Right ventricle myocardium inferior (tissue), 1 donor: ENCODE measurements around the gene SDC3. TPM values are rescaled to one million over a fixed set of nuclear protein-coding genes. Genes with fewer than 3 reads are reported as not detected.
A peak's percentile ranks its signal among the peaks of the same experiment; 100 is the strongest.
"Not testable (repeated sequence)": the region's sequence is repeated elsewhere in the genome, so short reads cannot be mapped to it uniquely, and the experiment has no call there.

Experiments used
- ATAC-seq: fragments of 200-7000 bp; cut with Tn5 transposase; one replicate; pipeline ENCODE4 v1.9.1; 2020; ENCODE audit warnings: mild to moderate bottlenecking, moderate library complexity
- DNase-seq: peaks from one replicate; pipeline ENCODE4 v3.0.0; 2021; ENCODE audit errors: missing footprints
- intact Hi-C: fragments of 100-400 bp; cut with DNase I; formaldehyde crosslinking; loops from one replicate; pipeline ENCODE4 v1.11.0; 2022
- total RNA-seq: library from RNA; stranded (reverse); fragmentation: NEBNext Ultra II Directional; extraction: Animal tissue kit (Norgen Biotek cat#: 25700); gene quantifications from one replicate; pipeline ENCODE4 v1.2.1, GENCODE V29; 2021
- donor health status: DM: no; HTN: yes; CAD: no; lungs with severe emphysema.

Gene SDC3
- total RNA-seq, 1 donor from 2014 or later: 28.5 TPM

- no peak for ATAC-seq
- DNase-seq: no peak
- intact Hi-C loops: no loop called here
Observed at GRCh38 chr1:30870035-30870434, 38.5 kb downstream of the SDC3 start.

GRCh38 chr1:30868833-30869435 lies 39.6 kb downstream of the SDC3 start:
- ATAC-seq (no peak), DNase-seq (no peak)

GRCh38 chr1:30868057-30868456 lies 40.5 kb downstream of the SDC3 start:
- DNase-seq, ATAC-seq, intact Hi-C loops: not testable (repeated sequence)

More at GRCh38 chr1:30868833-30869435, 39.6 kb downstream of the SDC3 start:
- intact Hi-C loops: no loop called here

GRCh38 chr1:30867537-30867936 lies 41.0 kb downstream of the SDC3 start:
- no peak for DNase-seq
- intact Hi-C loops: no loop called here
- ATAC-seq: no peak

- intact Hi-C loops: no loop called here
- no peak for DNase-seq
Observed at GRCh38 chr1:30866594-30866993, 42.0 kb downstream of the SDC3 start.

GRCh38 chr1:30864681-30865080 lies 43.9 kb downstream of the SDC3 start:
- intact Hi-C loops: no loop called here
- DNase-seq: no peak
- peak; percentile 49 for ATAC-seq

More at GRCh38 chr1:30866594-30866993, 42.0 kb downstream of the SDC3 start:
- ATAC-seq: no peak

GRCh38 chr1:30863858-30864604 lies 44.5 kb downstream of the SDC3 start:
- ATAC-seq: no peak
- no peak for DNase-seq
- intact Hi-C loops: no loop called here

- DNase-seq (no peak), ATAC-seq (no peak)
- intact Hi-C loops: no loop called here
Observed at GRCh38 chr1:30860320-30860652, 48.3 kb downstream of the SDC3 start.

- no peak for ATAC-seq
- no peak for DNase-seq
- intact Hi-C loops: no loop called here
Observed at GRCh38 chr1:30857964-30858363, 50.6 kb downstream of the SDC3 start.

- DNase-seq (no peak), ATAC-seq (no peak)
- intact Hi-C loops: no loop called here
Observed at GRCh38 chr1:30857062-30857461, 51.5 kb downstream of the SDC3 start.

GRCh38 chr1:30856260-30856790 lies 52.2 kb downstream of the SDC3 start:
- intact Hi-C loops: no loop called here
- ATAC-seq: no peak
- no peak for DNase-seq

- ATAC-seq (no peak), DNase-seq (no peak)
- intact Hi-C loops: loop anchor here (2.0 kb wide), 1 partner anchor 53 kb away; no protein-coding TSS in a partner anchor
Observed at GRCh38 chr1:30855686-30856259, 52.8 kb downstream of the SDC3 start.

- intact Hi-C loops: loop anchor here (5.0 kb wide), 2 partner anchors 34 to 54 kb away; partner anchors contain the start of gene SDC3
- no peak for ATAC-seq
Observed at GRCh38 chr1:30853350-30853749, 55.2 kb downstream of the SDC3 start.

GRCh38 chr1:30852026-30852425 lies 56.5 kb downstream of the SDC3 start:
- ATAC-seq (peak; percentile 66), DNase-seq (peak; percentile 75)
- intact Hi-C loops: loop anchor here (5.0 kb wide), 2 partner anchors 35 to 55 kb away; partner anchors contain the start of gene SDC3

More at GRCh38 chr1:30853350-30853749, 55.2 kb downstream of the SDC3 start:
- DNase-seq: no peak

GRCh38 chr1:30851286-30851685 lies 57.3 kb downstream of the SDC3 start:
- intact Hi-C loops: loop anchor here (5.0 kb wide), 2 partner anchors 36 to 56 kb away; partner anchors contain the start of gene SDC3

GRCh38 chr1:30850607-30851006 lies 58.0 kb downstream of the SDC3 start:
- DNase-seq (no peak), ATAC-seq (no peak)
- intact Hi-C loops: loop anchor here (5.0 kb wide), 2 partner anchors 37 to 57 kb away; partner anchors contain the start of gene SDC3

More at GRCh38 chr1:30851286-30851685, 57.3 kb downstream of the SDC3 start:
- DNase-seq (no peak), ATAC-seq (no peak)

GRCh38 chr1:30848130-30848529 lies 60.4 kb downstream of the SDC3 start:
- intact Hi-C loops: no loop called here
- ATAC-seq: no peak
- DNase-seq: no peak

- DNase-seq (peak; percentile 81), ATAC-seq (peak; percentile 80)
- intact Hi-C loops: no loop called here
Observed at GRCh38 chr1:30847358-30847972, 61.1 kb downstream of the SDC3 start.

- intact Hi-C loops: no loop called here
- DNase-seq: no peak
- no peak for ATAC-seq
Observed at GRCh38 chr1:30846587-30846986, 62.0 kb downstream of the SDC3 start.
